ENCODE results near the gene GRK4.
"Not testable (repeated sequence)": the region's sequence is repeated elsewhere in the genome, so short reads cannot be mapped to it uniquely, and the experiment has no call there.

GRK4 gene

DNA sequence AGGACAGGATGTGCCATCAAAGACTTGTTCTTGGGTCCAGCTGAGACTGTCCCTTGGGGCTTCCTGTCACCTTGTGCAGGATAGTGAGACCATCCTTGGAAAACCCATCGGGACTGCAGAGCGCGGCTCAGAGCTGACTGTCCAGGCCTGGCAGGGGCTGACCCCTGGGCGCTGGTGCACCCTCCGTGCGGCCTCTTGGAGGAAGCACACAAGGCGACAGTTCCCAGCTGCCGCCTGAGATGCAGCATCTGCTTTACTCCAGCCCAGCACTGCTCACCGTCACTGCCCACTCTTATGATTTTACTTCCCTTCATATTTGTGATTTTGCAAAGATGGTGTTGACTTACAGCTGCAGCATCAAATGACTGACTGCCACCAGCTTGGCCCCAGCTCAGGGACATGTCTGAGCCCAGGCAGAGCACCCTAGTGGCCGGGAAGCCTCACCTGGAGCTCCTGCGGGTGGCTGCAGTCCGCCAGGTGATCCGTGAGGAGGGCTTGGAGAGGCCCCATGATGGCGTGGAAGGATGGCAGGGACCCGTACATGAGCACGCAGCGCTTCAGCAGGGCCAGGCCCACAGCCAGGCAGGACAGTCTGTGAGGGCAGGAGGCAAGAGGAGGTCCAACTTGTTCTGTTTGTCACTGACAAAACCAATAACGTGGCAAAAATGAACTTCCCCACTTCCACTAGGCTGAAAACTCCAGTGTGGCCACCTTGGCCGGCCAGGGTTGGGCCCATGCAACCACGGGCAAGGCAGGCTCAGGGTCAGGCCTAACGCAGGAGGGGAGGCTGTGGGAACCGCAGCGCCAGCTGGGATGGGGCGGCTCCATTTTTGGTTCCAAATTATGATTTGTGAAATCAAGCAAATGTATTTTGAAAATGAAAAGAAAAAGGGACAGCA lies 22.0 kb upstream of the GRK4 start:
- DNase-seq (ENCODE audit: low read depth, low spot score): no peak

- no peak for DNase-seq (ENCODE audit: low read depth, low spot score)
Observed at GRCh38 chr4:2942037-2942531, 21.3 kb upstream of the GRK4 start.

DNA sequence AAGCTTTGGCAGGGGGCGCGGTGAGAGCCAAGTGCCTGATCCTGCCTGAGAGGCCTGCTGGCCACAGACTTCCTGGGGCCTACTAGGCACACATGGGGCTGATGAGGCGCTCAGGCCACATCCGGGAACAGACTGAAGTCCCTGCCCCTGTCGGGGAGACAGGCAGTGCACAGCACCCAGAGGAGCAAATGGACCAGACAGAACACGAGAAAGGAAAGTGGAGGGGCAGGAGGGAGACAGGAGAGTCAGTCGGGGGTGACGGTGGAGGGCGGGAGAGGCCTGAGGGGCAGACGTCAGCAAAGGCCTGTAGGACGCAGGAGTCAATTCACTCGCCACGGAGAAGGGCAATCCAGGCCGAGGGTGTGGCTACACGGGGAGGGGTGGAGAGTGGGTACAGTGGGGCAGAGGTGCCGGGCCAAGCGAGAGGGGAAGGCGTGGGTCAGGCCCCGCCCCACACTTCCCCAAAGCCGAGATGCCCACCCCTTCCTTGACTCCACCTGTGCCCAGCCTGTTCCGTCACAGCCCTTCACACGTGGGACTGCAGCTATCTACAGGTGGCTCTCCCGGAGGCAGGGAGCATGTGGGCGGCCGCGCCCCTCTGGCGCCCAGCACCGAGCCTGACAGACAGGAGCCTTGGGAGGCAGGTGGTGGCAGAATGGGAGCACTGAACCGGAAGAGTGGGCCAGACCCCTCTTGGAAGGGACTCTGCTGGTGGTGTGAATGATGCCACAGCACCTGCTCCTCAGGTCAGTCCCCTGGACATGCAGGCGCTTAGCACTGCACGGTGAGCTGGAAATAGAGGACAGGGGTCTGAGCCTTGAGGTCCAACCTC lies 20.6 kb upstream of the GRK4 start:
- no peak for DNase-seq (ENCODE audit: low read depth, low spot score)

GRCh38 chr4:2943364-2944090 lies 19.8 kb upstream of the GRK4 start:
- no peak for DNase-seq (ENCODE audit: low read depth, low spot score)

- no peak for DNase-seq (ENCODE audit: low read depth, low spot score)
Observed at GRCh38 chr4:2944091-2944482, 19.3 kb upstream of the GRK4 start.

GRCh38 chr4:2944586-2945526 lies 18.5 kb upstream of the GRK4 start:
- DNase-seq (ENCODE audit: low read depth, low spot score): no peak

DNA sequence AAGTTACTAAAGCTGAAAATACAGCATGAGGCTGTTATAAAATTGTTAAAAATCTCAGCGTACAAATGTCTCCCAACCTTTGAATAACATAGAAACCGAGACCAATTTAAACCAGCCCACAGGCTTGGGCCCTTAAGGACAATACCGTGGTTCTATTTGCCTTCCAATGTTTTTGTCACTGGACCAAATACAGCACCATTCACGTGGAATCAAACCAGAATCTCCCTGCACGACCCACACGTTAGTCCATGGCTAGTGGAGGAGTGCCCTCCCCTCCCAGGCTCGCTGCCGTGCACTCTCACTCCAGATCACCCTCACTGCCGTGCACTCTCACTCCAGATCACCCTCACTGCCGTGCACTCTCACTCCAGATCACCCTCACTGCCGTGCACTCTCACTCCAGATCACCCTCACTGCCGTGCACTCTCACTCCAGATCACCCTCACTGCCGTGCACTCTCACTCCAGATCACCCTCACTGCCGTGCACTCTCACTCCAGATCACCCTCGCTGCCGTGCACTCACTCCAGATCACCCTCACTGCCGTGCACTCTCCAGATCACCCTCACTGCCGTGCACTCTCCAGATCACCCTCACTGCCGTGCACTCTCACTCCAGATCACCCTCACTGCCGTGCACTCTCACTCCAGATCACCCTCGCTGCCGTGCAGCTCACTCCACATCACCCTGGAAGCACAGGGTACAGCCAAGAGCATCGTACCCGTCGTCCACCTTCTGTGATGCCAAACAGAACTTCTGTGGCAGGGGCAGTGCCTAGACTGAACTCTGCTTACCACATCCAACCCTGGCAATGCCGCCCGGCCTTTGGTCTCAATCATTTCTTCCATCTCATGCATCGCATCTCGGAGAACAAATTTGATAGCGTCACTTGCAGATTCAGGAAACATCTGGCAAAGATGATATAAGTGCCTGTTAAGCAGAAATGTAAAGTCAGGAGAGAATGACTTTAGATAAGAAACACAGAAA lies 17.5 kb upstream of the GRK4 start:
- DNase-seq (ENCODE audit: low read depth, low spot score): not testable (repeated sequence)

DNA sequence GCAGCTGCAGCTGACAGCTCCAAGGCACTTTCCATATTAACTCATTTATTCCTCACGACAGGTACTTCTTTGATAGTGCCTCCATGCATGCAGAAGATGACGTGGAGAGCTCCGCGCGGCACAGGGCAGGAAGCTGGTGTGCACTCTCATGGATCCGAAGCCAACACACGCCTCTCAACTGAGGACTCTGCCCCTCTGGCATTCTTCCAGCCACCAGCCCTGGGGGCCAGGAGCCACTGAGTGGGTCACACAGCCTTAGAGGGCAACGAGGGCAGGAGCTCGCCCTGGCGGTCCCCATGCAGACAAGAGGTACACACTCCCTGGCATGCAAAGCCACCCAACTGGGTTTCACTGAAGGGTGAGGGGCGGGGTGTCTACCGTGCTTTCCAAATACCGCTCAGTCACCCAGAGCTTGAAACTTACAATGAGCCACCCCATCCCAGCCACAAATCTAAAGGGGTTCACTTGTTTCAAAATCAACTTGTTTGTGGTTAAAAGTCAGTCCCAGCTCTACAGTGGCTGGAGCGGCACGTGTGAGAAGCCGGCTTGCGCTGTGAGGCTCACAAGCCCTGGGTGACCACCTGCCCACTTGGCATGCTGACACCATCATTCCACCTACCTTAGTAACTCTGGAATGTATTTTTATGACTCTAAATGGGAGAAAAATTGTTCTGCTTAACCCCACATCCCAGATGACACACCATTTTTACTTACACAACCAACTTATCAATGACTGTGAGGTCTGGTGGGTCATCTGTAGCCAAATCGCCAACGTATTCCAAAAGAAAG lies 16.4 kb upstream of the GRK4 start:
- DNase-seq (ENCODE audit: low read depth, low spot score): no peak

DNA sequence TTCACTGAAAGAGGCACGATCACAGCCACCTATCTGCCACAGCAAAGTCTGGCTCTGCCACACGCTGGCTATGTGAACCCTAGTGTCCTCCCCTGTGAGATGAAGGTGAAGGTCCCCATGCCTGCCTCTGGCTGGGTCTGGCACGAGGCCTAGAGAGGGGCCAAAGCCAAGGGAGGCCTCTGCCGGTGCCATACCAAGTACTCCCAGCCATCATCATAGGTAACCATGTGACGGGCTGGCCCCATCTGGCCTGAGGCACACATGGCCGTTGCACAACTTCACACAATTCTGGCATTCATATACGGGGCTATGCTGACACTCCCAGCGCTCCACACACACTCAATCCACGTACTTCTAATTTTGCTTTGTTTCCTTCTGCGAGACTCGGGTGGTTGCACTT lies 15.4 kb upstream of the GRK4 start:
- DNase-seq (ENCODE audit: low read depth, low spot score): no peak

- DNase-seq (ENCODE audit: low read depth, low spot score): no peak
Observed at GRCh38 chr4:2948895-2949781, 14.2 kb upstream of the GRK4 start.

DNA sequence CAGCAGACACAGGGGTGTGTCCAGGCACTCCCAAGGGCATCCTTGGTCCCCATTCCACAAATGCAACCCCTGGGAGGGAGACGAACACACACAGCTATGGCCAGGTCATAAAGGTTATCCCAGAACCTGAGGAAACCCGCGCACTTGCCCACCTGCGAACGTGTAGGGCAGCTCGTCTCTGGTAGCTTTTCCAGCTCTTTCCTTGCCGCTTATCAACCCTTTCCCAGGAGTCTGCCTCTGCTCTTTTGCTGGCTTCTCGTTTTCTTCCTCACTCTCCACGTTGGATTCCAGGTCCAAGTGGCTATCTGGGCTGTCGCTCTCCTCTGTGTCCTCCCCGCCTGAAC lies 13.6 kb upstream of the GRK4 start:
- no peak for DNase-seq (ENCODE audit: low read depth, low spot score)

- DNase-seq (ENCODE audit: low read depth, low spot score): no peak
Observed at GRCh38 chr4:2950221-2950989, 13.0 kb upstream of the GRK4 start.

GRCh38 chr4:2953496-2953895 lies 9.9 kb upstream of the GRK4 start:
- no peak for DNase-seq (ENCODE audit: low read depth, low spot score)

DNA sequence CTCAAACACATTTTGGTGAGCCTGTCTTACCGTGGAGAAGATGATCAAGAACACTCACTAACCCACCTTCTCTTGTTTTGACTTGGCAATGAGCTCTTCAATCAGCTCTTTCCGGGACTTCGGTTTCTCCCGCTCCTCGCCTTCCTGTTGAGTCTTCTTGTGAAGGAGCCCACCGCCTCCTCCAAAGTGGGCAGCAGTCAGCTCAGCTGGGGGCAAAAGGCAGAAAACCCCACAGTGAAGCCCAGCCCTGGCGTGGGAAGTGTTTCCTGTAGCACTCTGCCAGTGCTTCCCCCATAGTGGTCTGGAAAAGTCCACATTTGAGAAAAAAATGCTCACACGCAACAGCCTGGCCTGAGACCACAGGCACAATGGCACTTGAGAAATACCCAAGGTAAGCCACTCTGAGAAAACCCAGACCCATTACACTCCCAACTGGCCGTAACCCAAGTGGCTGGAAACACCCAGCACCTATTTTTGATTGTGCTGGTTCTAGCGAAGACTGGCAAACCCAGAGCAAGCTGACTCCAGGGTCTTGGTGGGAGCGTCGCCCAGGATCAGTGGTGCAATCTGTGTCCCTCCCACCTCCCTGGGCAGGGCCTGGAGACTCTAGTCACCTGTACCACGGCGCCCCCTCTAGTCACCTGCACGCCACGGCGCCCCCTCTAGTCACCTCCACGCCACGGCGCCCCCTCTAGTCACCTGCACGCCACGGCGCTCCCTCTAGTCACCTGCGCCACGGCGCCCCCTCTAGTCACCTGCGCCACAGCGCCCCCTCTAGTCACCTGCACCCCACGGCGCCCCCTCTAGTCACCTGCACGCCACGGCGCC lies 8.8 kb upstream of the GRK4 start:
- DNase-seq (ENCODE audit: low read depth, low spot score): no peak

- DNase-seq (ENCODE audit: low read depth, low spot score): not testable (repeated sequence)
Observed at GRCh38 chr4:2955186-2956044, 8.0 kb upstream of the GRK4 start.
